Endothelial cell of umbilical vein (primary cell): Measurements from ENCODE around the gene ZNF324. TPM values are rescaled to one million over a fixed set of nuclear protein-coding genes. Genes with fewer than 3 reads are reported as not detected.

Source experiments
- BruUV-seq: library from RNA; stranded (reverse); fragments of 400-500 nt; replicated peaks from 2 replicates; lab custom pipeline; 2021; lab: Mats Ljungman, UMichigan
- CTCF ChIA-PET: fragments of 300-600, 350-600 bp; sonication (Branson Sonifier 250); formaldehyde crosslinking; loops from one replicate; lab custom pipeline; 2021; ENCODE audit warnings: antibody characterized with exemption, inconsistent platforms; lab: Charles Lee
- POLR2A ChIA-PET: fragments of 300-600, 350-600 bp; sonication (Branson Sonifier 250); formaldehyde crosslinking; loops from one replicate; lab custom pipeline; 2021; ENCODE audit warnings: antibody characterized with exemption, inconsistent platforms; lab: Charles Lee
- DNase-seq: peaks from one replicate; pipeline ENCODE4 v3.0.0-alpha.2; 2011; ENCODE audit warnings: low read depth, low spot score
- FAIRE-seq: peaks from 2 replicates; lab custom pipeline; 2011; peaks lifted over from hg19 to GRCh38; lab: Jason Lieb, UNC
- H2AFZ ChIP-seq: 2 replicates; pipeline ENCODE4 v1.6.0; 2012; ENCODE audit warnings: low read depth, low read length, control low read depth, inconsistent platforms
- H3K27ac ChIP-seq: 2 replicates; pipeline ENCODE4 v1.5.1; 2011; ENCODE audit warnings: low read depth, mild to moderate bottlenecking, control low read depth, low read length, moderate library complexity; ENCODE audit not compliant: insufficient read depth
- H3K27me3 ChIP-seq, 2 experiments: 2 replicates each; pipeline versions ENCODE4 v1.6.0 to v1.6.1; 2011; ENCODE audit warnings: low read length in 2 of 2, mixed read lengths in 1 of 2; ENCODE audit not compliant: control insufficient read depth in 2 of 2, insufficient read depth in 2 of 2
- H3K36me3 ChIP-seq, 2 experiments: 2 replicates in 1 of 2; 3 replicates in 1 of 2; pipeline ENCODE4 v1.5.1; 2011; ENCODE audit warnings: low read length in 2 of 2, mild to moderate bottlenecking in 1 of 2, moderate library complexity in 1 of 2; ENCODE audit not compliant: control insufficient read depth in 2 of 2, insufficient read depth in 2 of 2; ENCODE audit errors: extremely low read depth in 1 of 2
- H3K4me1 ChIP-seq: 3 replicates; pipeline ENCODE4 v1.5.1; 2011; ENCODE audit warnings: mild to moderate bottlenecking, low read length; ENCODE audit not compliant: control insufficient read depth, insufficient read depth; ENCODE audit errors: extremely low read depth
- H3K4me2 ChIP-seq: 2 replicates; pipeline ENCODE4 v1.6.1; 2011; ENCODE audit warnings: low read length, control low read depth, mixed read lengths; ENCODE audit not compliant: insufficient read depth
- H3K4me3 ChIP-seq, 3 experiments: fragments of 200-600 bp in 1 of 3; sonication (generic), shearing (Covaris generic) in 1 of 3; replicated peaks in 1 of 3; 2 replicates each; pipeline ENCODE4 v1.5.1; 2011 to 2016; ENCODE audit warnings: control low read depth in 3 of 3, low read length in 3 of 3, mild to moderate bottlenecking in 2 of 3, inconsistent platforms in 1 of 3, low read depth in 1 of 3, moderate library complexity in 1 of 3; ENCODE audit not compliant: insufficient read depth in 1 of 3
- H3K79me2 ChIP-seq: 2 replicates; pipeline ENCODE4 v1.6.0; 2012; ENCODE audit warnings: low read length, inconsistent platforms; ENCODE audit not compliant: control insufficient read depth, insufficient read depth
- H3K9ac ChIP-seq: replicated peaks from 2 replicates; pipeline ENCODE3; 2011; ENCODE audit warnings: low read length, control low read depth; ENCODE audit not compliant: insufficient read depth; ENCODE audit errors: extremely low read depth
- H3K9me1 ChIP-seq: replicated peaks from 3 replicates; pipeline ENCODE4 v1.6.0; 2011; ENCODE audit warnings: mild to moderate bottlenecking, low read length; ENCODE audit not compliant: control insufficient read depth, insufficient read depth; ENCODE audit errors: extremely low read depth
- H3K9me3 ChIP-seq: replicated peaks from 2 replicates; pipeline ENCODE4 v1.5.1; 2012; ENCODE audit warnings: low read length, inconsistent platforms; ENCODE audit not compliant: control insufficient read depth, insufficient read depth
- H4K20me1 ChIP-seq: replicated peaks from 2 replicates; pipeline ENCODE3; 2011; ENCODE audit warnings: mild to moderate bottlenecking, low read length; ENCODE audit not compliant: control insufficient read depth, insufficient read depth; ENCODE audit errors: extremely low read depth
- FOS ChIP-seq: IDR thresholded peaks from 2 replicates; pipeline ENCODE4 v1.6.1; 2011; ENCODE audit warnings: mild to moderate bottlenecking, low read length, moderate library complexity, borderline replicate concordance; ENCODE audit not compliant: insufficient read depth
- POLR2A ChIP-seq: IDR thresholded peaks from 2 replicates; pipeline ENCODE4 v1.6.1; 2012; ENCODE audit warnings: low read depth, mild to moderate bottlenecking, control low read depth, low read length
- POLR2AphosphoS5 ChIP-seq: IDR thresholded peaks from 2 replicates; pipeline ENCODE4 v1.6.1; 2012; ENCODE audit warnings: low read depth, mild to moderate bottlenecking, control low read depth, low read length, moderate library complexity; ENCODE audit not compliant: insufficient read depth
- dilution Hi-C: fragments of 300-500 bp; cut with MboI; formaldehyde crosslinking; loops from one replicate; pipeline ENCODE4 v1.15.0; 2019; ENCODE audit warnings: low sequenced_read_pairs; ENCODE audit not compliant: extremely low pct_ligation_motif_present
- intact Hi-C: fragments of 100-400 bp; cut with micrococcal nuclease; formaldehyde crosslinking; loops from one replicate; pipeline ENCODE4 v1.10.0; 2022
- polyA plus RNA-seq, 4 experiments: library from polyadenylated mRNA; depleted of rRNA in 3 of 4; stranded (reverse) in 3 of 4; unstranded in 1 of 4; fragments of >200 nt; gene quantifications; 2 replicates each; pipeline versions ENCODE4 v1.2.1 to v1.2.3, GENCODE V29; 2011 to 2012; ENCODE audit warnings: missing spikeins in 1 of 4
- total RNA-seq: library from RNA; stranded (reverse); gene quantifications from 2 replicates; pipeline ENCODE4 v1.2.3, GENCODE V29; 2021
- TF ChIP-seq, protein P1 (sequence below), 2 donors: IDR thresholded peaks; 1 replicate in 1 of 2; 2 replicates in 1 of 2; pipeline ENCODE4 v1.5.1; 2011; ENCODE audit warnings: low read length in 2 of 2, mild to moderate bottlenecking in 2 of 2, moderate library complexity in 2 of 2, control low read depth in 1 of 2, inconsistent platforms in 1 of 2, low read depth in 1 of 2; ENCODE audit not compliant: insufficient read depth in 1 of 2; ENCODE audit errors: extremely low read depth in 1 of 2
- TF ChIP-seq, protein P2 (sequence below): IDR thresholded peaks from 2 replicates; pipeline ENCODE4 v1.6.1; 2011; ENCODE audit not compliant: insufficient read depth, insufficient read length

ZNF324 gene
- total and polyA plus RNA-seq, 2 donors (not counting 3 experiments of a cell fraction or from before 2014, with no cell fraction given) = 6.4 to 8.7 TPM

DNA sequence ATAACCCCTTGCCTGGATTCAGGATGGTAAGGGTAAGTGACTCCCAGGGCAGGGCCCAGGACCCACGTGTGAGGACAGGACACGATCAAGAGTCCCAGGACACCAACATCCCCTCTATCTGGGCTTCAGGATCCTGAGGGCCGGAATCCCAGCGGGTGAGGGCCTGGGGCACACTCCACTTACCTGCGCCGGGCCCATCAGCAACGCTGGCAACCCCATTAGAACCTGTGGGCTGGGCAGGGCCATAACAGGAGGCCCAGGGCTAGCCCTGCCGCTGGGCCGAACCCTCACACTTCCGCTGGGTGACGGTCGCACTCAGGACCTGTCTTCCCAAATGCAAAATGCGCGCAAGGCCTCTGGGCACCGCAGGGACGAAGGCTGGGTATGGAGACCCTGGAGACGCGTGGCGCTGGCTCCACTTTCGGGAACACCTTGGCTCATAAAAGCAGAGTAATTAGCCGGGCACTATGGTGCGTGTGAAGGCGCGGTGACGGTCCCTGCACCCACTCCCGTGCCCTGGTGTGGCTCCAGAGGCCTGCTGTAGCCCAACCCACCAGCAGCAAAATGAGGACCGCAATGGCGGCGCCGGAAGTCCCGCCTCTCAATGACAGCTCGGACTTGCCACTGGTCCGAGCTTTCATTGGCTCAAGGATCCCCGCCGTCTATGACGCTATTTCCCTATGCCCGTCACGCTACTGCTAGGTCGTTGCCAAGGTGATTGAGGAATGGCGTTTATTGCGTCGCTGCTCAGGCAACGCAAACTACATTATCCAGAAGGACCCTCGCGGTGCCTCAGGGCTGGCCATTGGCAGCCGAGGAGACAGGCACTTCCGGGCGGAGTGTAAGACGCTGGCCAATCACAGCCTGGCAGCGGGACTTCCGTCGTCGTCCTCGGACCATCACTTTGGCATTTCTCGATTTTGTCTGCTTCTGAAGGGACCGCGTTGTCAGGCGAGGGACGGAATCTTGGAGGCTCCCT, 27.0 kb upstream of the ZNF324 start, which contains the start of gene ZNF132:
ZNF132 (minus strand) TSS at position 578 of the 979 bp plus-strand sequence; CDS start at position 246, 332 bp downstream.
- Histone ChIP-seq H2AFZ (peak within 1 kb of the TSS; percentile 86), H3K4me2 (peak within 1 kb of the TSS; percentile 57), H3K79me2 (no peaks in the 10 kb centered on the region), H3K27me3 (peaks cover 0 to 2% of the 10 kb centered on the region in 2 experiments), H4K20me1 (no peaks in the 10 kb centered on the region), H3K27ac (peak within 1 kb of the TSS; percentile 48), H3K4me1 (peaks cover 7% of the 10 kb centered on the region), H3K9ac (peak within 1 kb of the TSS; percentile 65), H3K9me3 (peaks cover 4% of the 10 kb centered on the region), H3K9me1 (no peaks in the 10 kb centered on the region), H3K4me3 (peak within 1 kb of the TSS; percentile 31 to 83 (median 57)), H3K36me3 (peaks cover 5% of the 10 kb centered on the region in 2 experiments)
- CTCF ChIA-PET = interaction anchor here (1.0 kb wide), 2 partner anchors 9 to 12 kb away, joined by 3 read pairs; partner anchors contain the start of gene ZNF324B
- peak; percentile 100 for DNase-seq
- dilution Hi-C loops (no loop called here), intact Hi-C loops (loop anchor here (1.0 to 2.0 kb wide), 3 partner anchors 11 to 113 kb away; partner anchors contain the start of genes ZNF324B, ZNF584 and ZSCAN22)
- peak; percentile 100 for FAIRE-seq
- BruUV-seq = TSS peak; percentile 89
- TF ChIP-seq, protein P1, sequence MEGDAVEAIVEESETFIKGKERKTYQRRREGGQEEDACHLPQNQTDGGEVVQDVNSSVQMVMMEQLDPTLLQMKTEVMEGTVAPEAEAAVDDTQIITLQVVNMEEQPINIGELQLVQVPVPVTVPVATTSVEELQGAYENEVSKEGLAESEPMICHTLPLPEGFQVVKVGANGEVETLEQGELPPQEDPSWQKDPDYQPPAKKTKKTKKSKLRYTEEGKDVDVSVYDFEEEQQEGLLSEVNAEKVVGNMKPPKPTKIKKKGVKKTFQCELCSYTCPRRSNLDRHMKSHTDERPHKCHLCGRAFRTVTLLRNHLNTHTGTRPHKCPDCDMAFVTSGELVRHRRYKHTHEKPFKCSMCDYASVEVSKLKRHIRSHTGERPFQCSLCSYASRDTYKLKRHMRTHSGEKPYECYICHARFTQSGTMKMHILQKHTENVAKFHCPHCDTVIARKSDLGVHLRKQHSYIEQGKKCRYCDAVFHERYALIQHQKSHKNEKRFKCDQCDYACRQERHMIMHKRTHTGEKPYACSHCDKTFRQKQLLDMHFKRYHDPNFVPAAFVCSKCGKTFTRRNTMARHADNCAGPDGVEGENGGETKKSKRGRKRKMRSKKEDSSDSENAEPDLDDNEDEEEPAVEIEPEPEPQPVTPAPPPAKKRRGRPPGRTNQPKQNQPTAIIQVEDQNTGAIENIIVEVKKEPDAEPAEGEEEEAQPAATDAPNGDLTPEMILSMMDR (IDR thresholded peaks at IDR 0.05; ENCODE audit: extremely low read depth in 1 of 2, insufficient read depth in 1 of 2, low read depth in 1 of 2, low read length in 2 of 2) = no peak
- TF ChIP-seq POLR2A = peak; percentile 67
- TF ChIP-seq, protein P2, sequence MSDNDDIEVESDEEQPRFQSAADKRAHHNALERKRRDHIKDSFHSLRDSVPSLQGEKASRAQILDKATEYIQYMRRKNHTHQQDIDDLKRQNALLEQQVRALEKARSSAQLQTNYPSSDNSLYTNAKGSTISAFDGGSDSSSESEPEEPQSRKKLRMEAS = peak; percentile 41
- no peak for TF ChIP-seq FOS
- peak; percentile 73 for TF ChIP-seq POLR2AphosphoS5
- POLR2A ChIA-PET = interaction anchor here (1.0 kb wide), 2 partner anchors 31 to 257 kb away, joined by 3 read pairs; partner anchors contain the start of genes ZNF274 and ZNF584
